Activated gamma-delta T cell (primary cell): ENCODE data around the gene CDK14.

Experiments
- DNase-seq: peaks from one replicate; lab custom pipeline; 2025; lab: John Stamatoyannopoulos, UW

Gene CDK14

DNA sequence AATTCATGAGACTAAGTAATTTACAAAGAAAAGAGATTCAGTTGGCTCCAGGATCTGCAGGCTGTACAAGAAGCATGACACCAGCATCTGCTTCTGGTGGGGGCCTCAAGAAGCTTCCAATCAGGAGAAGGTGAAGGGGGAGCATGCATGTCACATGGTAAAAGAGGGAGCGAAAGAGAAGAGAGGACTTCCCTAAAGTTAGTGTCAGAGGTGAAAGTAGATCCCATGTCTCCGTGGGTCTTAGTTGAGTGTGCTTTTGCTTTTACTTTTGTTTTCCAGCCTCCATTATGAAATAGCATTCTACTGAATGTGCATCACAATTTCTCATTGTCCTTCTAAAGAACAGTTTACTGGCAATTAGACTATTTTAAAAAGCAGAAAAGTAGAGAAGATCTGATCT lies 454.6 kb downstream of the CDK14 start:
- no peak for DNase-seq

DNA sequence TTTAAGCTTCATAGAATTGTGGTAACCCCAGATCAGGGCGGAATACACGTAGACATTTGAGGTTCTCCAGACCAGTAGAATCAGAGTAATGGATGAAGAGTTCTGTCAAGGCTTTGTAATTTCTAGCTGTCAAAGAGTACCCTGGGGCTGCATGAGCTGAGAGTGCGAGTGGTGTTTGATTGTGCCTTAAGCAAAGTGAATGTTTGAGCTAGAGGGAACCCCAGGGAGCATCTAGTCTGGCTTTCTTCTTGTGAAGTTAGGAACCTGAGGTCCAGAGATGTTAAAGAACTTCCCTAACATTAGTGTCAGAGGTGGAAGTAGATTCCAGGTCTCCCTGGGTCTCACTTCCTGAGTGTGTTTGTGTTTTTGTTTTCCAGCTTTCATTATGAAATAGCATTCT lies 455.8 kb downstream of the CDK14 start:
- no peak for DNase-seq

DNA sequence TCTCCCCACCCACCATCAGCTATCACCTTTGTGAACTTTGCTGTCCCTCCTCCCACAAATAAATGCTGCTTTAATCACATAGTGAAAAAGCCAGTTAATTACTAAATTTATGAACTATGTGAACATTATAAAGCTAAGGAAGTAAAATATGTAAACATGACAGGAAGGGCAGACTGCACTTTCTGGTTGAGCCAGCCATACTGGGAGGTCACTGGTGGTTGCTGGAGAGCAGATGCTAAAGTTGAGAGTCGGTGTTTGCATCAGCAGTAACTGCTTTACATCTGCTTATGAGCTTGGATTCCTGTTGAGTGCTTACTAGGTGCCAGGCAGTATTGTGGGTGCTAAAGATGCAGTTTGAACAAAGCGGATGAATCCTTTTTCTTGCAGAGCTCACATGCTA lies 458.3 kb downstream of the CDK14 start:
- DNase-seq: no peak

DNA sequence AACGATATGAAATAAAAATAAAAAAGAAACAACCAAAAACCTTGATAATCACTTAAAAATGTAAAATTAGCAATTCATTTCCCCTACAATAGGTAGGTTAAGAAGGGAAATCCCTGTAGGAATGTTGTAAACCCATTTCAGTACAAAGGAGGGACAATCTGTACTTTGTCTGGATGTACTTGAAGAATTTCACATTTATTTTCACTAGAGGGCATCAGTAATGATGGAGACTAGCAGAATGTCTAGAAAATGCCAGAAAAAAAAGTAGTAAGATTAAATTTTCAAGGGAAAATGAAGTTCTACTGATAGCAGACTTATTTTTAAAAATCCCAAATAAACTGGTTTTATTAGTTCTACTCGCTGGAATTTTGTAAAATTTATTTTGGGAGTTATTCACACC lies 459.1 kb downstream of the CDK14 start:
- no peak for DNase-seq

DNA sequence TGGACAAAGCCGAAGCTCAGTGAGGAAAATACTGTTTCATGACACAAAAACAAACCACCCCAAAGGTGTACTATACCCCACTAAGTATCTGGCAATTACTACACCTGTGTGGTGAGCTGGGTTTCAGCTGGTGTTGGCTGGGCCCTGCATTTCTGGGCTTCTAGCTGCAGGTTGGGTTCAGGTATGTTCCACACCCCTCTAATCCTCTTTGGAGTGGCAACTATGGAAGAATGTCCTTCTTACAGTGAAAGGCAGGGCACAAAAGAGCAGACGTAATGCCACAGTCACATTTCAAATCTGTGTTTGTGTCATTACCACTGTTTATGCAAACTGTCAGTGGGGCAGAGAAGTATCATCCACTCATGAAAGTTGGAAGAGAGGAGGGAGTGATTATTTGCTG lies 466.6 kb downstream of the CDK14 start:
- DNase-seq: no peak

DNA sequence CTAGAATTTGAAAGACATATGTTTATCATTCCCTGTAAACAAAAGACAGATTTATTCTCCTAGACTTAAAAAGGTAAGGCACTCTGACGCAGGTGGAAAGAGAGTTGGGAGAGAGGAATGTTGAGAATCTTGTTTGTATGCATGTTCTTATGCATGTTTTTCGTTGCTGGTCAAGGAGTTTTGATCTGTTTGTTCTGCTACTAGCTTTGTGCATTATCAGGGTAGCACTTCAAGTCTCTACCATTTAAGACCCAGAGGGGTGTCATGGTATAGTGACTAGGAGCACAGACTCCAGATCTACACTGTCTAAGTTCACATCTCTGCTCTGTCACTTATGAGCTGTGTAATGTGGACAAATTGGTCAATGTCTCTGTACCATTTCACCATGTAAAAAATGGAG lies 467.9 kb downstream of the CDK14 start:
- DNase-seq: no peak

DNA sequence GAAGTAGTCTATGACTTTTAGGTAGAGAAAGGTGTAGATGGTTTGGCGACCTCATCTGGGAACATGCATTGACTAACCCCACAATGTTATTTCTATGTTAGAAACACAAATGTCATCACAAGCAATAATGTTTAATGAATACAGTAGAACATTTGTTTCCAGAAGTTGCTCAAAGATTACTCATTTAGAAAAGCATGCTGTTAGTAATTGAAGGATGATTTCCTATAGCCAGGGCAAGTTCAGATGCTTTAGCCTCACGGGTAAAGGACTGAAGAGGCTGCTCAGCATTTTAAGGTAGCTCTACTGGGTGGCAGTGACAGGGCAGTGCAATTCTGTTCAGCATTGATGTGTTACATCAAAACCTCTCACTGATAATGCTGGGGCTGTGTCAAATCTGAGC lies 468.8 kb downstream of the CDK14 start:
- DNase-seq: no peak

DNA sequence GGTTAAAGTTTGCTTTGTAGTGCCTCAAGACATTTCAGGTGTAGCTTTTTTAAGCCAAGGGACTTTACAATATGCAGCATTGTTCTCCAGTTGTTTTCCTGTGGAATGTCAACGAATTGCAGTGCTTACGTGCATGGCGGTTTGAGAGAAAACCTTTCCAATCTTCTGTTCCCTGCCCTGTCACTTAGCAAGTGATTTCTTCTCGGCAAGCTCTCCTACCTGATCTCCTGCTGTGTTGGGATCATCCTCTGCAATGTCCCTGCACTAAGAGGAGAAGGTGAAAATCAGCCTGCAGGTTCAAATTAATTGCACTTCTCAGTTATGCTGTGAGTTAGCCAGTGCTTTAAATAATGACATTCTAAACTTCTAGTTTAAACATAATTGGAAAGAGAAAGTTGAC lies 470.5 kb downstream of the CDK14 start:
- DNase-seq: no peak

DNA sequence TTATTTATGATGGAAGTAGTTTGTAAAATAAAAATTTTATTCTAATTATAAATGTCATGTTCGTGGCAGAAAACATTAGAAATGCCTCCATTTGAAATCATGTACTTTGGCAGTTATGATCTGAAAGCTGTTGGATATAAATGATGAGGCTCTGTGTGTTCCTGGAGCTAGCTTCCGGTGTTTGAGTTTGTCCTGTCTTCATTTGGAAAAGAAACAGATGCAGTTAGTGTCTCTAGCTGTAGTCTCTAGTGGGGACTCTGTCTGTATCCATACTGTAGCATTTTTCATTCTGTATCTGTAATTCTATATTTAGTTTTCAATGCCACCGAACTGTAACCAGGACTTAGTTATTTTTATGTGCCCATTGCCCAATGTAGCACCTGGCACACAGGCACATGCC lies 471.1 kb downstream of the CDK14 start:
- DNase-seq: no peak

DNA sequence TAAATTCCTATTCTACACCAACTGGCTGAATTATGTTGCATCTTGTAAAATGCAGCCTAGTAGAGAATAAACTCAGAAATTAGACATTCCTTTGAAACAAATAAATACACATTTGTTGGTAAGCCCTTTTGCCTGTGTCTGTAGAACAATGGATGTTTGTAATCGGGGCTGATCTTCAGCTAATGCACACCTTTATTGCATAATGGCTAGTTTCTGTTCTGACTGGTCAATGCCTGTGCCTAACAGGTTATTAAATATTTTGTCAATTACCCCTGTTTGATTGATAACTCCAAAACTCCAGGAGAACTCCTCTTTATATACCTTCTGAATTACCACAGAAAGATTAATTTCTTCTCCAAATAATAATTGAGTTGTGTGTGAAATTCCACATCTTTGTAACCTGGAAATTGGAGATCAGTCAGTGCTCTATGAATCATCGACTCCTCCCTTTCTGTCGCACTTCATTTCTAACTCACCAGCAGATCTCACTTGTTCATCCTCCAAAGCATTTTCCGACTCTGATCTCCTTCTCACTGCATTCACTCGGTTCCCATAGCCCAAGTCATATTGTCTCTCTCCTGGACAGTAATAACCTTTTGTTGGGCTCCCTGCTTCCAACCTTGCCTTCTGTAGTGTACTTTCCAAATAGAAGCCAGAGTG lies 472.1 kb downstream of the CDK14 start:
- DNase-seq: no peak

DNA sequence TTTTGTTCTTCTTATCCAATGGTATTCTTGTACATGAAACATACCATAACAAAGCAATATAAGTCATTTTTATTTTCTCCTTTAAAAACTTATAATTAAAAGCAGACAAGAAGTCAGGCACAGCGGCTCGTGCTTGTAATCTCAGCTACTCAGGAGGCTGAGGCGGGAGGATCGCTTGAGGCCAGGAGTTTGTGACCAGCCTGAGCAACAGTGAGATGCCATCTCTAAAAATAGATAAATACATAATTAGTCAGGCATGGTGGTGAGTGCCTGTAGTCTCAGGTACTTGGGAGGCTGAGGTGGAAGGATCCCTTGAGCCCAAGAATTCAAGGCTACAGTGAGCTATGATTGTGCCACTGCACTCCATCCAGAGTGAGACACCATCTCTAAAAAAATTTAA lies 473.0 kb downstream of the CDK14 start:
- DNase-seq: no peak

DNA sequence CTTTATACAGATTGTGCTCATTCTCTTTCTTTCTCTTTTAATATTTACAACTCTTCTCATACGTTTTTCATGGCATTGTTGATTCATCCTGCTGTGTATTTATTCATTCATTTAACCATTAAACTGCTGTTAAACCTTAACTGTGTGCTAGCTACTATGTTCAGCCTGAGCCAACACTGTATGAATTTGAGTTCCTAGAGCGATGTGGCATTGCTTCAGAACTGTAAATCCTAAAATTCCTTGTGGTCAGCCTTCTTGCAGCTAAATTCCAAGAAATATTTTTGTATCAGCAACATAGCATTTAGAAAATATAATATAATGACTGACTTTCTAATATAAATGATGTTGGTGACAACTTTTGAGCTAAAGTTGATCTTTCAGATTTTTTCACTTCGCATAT lies 483.4 kb downstream of the CDK14 start:
- DNase-seq: no peak

DNA sequence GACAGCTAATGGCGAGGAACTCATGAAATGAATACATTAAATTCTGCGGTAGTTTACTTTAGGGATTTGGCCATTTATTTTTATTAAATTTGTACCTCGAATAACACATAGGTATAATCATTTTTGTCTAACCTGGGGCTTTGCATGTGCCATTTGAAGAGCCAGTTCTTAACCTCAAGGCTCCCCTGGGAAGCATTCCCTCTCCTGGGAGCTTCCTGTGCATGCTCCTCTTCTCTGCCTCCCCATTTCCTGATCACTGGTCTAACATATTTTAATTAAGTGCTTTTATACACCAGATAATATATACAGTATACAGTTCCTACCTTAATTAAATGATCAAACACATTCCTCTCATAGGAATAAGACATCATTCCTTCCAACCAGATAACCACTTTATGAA lies 484.2 kb downstream of the CDK14 start:
- no peak for DNase-seq

DNA sequence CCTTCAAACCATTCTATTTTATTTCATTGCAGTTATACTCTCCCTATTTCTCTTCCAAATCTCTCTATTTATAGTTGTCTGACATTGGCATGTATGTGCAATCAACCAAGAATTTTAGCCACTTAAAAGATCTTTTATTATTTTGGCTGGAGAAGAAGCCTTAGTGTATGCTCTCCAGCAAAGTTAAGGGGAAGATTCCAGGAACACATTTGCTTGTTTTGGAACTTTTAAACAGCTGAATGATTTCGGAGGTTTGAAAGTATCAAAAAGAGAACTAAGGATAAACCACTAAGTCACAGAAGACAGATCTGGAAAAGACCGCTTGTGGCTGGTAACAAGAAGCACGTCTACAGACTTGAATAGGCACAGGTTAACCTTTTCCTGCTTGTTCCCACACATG lies 485.9 kb downstream of the CDK14 start:
- DNase-seq: no peak

DNA sequence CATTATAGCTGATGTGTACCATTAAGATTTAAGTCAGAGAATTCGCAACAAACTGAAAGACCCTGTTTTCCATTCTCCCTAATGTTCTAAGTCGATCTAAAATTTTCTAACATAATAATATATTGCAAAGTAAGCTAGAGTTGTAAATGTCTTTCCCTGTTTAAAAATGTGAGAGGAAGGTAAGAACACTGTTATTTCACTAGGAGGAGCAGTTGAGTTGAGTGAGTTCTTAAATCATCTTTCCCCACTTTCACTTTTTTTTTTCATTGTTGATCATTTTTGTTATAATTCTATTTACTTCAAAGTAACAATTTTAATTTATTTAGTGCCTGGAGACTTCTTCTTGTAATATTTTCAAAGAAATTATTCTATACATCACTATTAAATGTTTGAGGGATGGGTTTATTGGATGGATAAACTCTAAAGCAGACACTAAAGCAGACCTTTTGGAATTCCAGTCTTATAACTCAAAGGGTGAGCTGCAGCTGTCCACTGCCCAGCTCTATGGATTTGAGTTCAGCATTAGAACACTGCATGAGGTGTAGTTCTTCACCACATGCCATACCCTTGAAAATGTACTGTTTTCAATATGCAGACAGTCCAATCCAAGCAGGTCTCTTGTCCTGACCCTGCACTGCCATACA lies 486.9 kb downstream of the CDK14 start:
- DNase-seq: no peak

DNA sequence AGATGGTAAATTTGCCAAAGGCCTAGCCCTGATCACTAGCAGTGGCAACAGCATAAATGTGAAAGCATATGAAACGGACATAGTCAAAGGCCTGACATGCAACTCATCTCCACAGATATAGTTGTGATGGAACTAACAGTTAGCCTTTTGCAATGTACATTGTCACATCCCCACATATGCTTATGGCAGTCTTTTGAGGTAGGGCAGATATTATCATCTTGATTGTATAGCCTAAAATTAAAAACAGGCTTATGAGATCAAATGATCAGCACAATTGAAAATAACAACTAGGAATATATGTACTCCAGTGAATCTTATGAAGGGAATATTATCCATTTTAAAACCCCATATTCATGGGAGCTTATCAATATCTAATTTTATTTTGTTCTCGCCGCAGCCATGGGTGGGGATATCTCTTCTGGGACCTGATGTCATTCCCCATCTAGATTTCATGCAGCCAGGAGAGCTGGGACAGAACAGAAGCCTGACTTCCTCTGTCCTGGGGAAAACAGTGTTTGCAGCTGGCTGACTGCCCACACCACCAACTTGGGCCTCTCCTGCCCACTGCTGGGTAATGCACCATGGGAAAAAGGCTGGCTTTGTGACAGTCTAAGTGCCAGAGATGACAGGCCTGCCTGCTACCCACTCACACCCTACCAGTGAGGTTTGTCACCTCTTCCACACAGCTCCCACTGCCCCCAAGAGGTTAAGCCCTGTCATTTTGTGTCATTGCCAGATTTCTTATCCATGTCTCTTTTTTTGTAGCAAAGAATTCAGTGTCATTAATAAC lies 487.9 kb downstream of the CDK14 start:
- no peak for DNase-seq

DNA sequence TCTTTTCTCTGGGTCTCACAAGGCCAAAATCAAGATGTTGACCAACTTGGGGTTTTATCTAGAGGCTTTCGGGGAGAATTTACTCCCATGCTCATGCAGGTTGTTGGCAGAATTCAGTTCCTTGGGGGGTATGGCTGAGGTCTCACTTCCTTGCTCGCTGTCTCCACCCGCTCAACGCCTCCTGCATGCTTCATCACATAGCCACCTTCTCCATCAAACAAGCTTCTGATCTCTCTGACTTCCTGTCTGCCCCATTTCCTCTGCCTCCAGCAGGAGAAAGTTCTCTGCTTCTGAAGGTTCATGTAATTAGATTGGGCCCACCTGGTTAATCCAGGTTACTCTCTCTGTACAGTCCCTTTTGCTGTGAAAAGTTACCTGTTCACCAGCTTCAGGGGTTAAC lies 489.1 kb downstream of the CDK14 start:
- no peak for DNase-seq

DNA sequence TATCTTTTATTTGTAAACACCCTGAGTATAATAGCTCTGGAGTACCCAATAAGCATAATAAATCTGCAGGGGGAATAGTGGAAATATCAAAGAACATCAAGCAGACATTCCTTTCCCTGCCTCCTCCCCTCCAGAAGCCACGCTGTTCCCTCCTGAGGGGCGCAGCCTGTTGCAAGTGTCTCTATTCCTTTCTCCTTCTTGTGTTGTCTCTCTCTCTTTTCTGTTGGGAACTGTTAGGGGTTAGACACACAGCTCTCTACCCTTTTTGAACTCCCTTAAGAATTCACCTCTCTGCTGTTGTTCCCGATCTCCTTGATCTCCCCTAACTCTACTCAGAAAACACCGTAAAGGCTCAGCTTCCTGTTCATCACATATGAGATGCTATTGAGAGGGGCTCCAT lies 490.1 kb downstream of the CDK14 start:
- no peak for DNase-seq

DNA sequence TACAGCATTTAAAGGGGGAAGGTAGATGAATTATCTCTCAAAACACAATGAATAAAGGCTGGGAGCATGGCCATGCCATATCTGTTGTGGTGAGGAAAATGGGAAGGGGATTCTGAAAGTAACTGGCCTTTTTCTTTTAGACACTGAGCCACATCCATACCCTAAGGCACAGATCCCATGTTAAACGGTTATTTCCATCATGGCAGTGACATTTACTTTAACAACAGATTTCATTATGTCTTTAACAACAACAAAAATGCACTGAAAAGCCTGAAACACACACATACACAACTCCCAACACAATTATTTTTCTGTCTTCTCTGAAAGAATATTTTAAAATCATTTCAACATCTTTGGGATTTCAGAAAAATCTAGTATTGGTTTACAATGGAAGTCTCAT lies 492.0 kb downstream of the CDK14 start:
- DNase-seq: no peak

DNA sequence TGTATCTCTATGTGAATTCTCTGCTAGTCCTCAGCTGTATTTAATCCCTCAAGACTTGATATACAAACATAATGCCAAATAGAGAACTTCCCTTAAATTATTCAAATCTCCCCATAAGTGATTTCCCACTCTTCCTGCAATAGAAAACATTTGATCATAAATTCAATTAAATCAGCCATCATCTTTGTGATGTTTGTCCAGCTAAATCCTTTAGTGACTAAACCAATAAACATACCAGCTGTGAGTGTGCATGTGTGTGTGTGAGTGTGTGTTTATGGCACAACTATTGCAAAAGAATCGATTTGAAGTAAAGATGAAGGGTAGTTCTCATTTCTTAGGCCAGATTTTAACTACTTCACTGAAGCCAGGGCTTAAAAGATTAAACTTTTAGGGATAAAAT lies 492.6 kb downstream of the CDK14 start:
- no peak for DNase-seq

DNA sequence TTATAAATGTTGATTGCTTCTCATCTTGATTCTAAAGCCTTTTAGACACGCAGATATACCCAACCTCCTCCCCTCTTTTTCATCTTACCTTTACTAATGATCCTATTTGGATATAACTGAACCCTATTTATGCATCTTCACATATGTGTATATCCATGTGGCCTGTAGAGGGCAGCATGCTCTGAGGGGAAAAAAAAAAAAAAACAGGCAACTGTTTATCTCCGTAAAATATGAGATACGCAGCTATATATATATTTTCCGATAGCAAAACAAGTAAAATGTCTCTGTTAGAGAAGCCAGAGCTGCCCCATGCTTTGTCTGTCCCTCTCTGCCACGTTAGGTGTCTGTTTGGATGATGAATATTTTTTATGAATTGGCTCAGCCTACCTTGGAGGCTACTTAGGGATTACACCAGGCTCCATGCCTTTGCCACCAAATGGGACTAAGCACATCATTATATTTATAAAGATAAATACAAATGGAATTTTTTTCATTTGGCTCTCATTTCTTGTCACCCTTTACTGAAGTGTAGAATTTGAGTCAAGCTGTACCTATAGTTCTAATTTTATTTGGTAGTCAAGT lies 493.4 kb downstream of the CDK14 start:
- DNase-seq: no peak

DNA sequence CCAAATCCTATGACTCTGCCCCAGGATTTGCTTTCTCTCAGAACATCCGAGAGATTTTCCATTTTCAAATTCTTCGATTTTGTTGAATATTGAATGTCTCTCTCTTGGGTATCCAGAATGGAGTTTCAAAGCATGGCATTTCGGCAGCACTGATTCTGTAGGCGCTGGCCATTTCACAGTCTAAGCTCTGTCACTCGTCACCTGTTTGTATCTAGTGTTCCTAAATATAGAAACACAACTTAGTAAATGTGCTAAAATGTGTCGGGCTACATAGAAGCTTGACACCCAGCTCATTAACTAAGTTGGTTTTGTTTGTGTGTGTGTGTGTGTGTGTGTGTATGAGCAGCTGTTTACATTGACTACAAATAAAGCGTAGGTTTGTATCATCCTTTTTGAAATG lies 494.6 kb downstream of the CDK14 start:
- no peak for DNase-seq

DNA sequence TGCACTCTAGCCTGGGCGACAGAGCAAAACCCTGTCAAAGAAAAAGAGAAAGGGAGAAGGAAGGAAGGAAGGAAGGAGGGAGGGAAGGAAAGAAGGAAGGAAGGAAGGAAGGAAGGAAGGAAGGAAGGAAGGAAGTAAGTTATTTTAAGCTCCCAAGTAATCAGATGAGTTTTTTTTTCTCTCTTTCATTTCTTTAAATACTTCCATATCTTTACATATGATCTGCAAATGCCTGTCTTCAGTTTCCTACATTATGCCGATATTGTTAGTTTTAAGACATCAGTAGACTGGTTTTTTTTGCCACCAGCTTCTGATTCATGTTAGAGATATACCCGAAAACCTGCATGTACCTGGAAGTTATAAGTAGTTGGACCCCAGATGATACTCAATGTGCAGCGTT lies 495.5 kb downstream of the CDK14 start:
- DNase-seq: no peak
